D721Med (cell line): ENCODE measurements around the gene ZNF804A.
A peak's percentile ranks its signal among the peaks of the same experiment; 100 is the strongest.

Source experiments
- DNase-seq: peaks from one replicate; pipeline ENCODE4 v3.0.0; 2011; ENCODE audit warnings: low spot score; ENCODE audit not compliant: insufficient read length
- FAIRE-seq: peaks from 2 replicates; lab custom pipeline; 2011; peaks lifted over from hg19 to GRCh38; lab: Jason Lieb, UNC
- TF ChIP-seq, protein P1 (sequence below): IDR thresholded peaks from 2 replicates; pipeline ENCODE4 v1.5.1; 2012; ENCODE audit warnings: mild to moderate bottlenecking, control low read depth; ENCODE audit not compliant: insufficient read depth; ENCODE audit errors: missing control alignments

ZNF804A gene

DNA sequence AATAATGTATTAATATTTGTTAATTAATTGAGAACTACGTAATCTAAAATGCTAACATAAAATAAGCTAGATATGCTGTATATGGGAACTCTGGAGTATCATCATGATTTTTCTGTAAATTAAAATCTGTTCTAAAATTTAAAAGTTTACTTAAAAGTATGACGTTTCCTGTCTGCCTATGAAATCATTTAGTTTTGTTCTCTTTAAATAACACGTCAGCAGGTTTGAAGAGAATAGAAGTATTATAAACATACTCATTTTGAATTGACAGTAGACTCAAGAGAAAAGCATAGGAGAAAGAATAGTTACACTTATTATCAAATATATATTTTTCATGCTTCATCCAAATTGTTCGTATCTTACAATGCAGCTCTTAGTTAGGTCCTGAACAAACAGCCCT lies 19.1 kb upstream of the ZNF804A start:
- FAIRE-seq = no peak
- TF ChIP-seq, protein P1, sequence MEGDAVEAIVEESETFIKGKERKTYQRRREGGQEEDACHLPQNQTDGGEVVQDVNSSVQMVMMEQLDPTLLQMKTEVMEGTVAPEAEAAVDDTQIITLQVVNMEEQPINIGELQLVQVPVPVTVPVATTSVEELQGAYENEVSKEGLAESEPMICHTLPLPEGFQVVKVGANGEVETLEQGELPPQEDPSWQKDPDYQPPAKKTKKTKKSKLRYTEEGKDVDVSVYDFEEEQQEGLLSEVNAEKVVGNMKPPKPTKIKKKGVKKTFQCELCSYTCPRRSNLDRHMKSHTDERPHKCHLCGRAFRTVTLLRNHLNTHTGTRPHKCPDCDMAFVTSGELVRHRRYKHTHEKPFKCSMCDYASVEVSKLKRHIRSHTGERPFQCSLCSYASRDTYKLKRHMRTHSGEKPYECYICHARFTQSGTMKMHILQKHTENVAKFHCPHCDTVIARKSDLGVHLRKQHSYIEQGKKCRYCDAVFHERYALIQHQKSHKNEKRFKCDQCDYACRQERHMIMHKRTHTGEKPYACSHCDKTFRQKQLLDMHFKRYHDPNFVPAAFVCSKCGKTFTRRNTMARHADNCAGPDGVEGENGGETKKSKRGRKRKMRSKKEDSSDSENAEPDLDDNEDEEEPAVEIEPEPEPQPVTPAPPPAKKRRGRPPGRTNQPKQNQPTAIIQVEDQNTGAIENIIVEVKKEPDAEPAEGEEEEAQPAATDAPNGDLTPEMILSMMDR = no peak
- DNase-seq = no peak

DNA sequence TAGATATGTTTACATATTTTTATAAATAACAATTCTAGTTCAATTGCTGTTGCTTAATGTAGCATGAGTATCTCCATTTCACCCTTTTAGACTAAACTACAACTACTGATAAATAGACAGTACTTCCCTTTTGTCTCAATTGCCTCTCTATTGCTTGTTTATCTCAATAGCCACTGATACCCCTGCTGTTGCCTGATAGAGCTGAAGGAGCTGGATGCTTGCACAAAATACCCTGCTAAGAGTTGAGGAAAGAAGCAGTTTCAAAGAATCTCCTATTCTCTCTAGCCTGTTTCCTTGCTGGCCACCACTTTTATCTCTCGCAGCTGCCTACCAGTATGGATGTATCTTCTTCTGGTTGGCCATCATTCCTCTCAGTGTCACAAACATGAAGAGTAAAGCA lies 16.9 kb upstream of the ZNF804A start:
- TF ChIP-seq, protein P1 = no peak
- FAIRE-seq (no peak), DNase-seq (no peak)

- no peak for DNase-seq
- TF ChIP-seq, protein P1 = no peak
- FAIRE-seq = no peak
These were observed 9.1 kb upstream of the ZNF804A start for GRCh38 chr2:184589261-184589660.

- TF ChIP-seq, protein P1 = no peak
These were observed 1.4 kb upstream of the ZNF804A start for GRCh38 chr2:184596819-184597411.

GRCh38 chr2:184597571-184597991 lies 748 bp upstream of the ZNF804A start:
- no peak for DNase-seq
- FAIRE-seq = no peak
- TF ChIP-seq, protein P1 = no peak

More at GRCh38 chr2:184596819-184597411, 1.4 kb upstream of the ZNF804A start:
- peak; percentile 25 for FAIRE-seq
- DNase-seq = no peak

DNA sequence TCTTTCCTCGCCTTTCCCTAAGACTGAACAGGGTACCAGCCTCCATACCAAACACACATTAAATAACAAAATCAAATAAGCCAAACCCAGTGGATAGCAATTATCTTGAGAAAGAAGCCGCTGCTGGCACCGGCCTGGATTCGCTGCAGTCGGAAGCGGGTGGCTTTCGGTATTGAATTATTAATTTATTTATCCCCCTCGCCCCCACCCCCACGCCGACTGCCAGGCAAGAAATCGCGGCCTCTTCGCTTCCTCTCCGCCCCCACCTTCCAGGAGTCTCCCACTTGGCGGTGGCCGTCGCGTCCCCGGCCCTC lies 370 bp upstream of the ZNF804A start:
- FAIRE-seq (no peak), DNase-seq (no peak)
- TF ChIP-seq, protein P1 = no peak

DNA sequence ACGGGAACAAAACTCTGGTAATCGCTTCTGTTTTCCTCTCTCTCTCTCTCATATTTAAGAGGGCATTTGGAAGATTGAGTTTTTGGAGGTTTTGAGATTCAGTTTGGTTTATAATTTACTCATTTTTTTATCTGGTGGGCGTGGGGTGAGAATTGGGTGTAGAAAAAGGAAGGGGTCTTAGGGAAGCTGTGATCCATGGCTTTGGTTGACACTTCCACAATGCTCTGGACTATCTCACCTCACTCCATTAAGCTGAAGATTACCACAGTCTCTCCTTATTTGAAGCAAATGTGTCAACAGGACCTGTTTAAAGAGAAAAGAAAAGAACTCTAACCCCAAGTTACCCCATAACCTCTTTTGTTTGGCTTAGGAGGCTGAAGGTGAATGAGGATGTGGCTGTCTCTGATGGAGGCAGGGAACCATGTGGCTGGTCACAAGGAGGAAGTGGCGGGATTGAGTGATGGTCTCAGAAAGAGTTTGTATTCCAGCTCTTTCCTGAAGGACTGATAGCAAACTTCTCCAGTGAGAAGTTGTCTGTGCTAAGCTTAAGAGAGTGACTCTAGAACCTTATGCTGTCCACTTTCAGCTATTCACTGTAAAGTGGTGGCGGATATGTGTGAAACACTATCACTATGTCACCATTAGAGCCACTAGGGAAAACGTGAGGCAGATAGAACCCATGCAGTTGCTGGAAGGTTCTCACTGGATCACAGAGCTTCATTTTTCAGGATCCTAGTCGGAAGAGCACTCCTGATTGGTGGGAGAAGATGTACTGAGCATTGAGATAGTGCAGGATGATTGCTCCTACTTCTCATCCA lies 934 bp downstream of the ZNF804A start:
- FAIRE-seq (no peak), DNase-seq (no peak)
- TF ChIP-seq, protein P1 = no peak
